MM.1S (cell line): ENCODE results near the gene DYNLT1.

Experiments used
- EZH2 ChIP-seq: fragments of 300-600 bp; sonication (generic); optimal IDR thresholded peaks from 2 replicates; pipeline ENCODE3; 2017; ENCODE audit warnings: low read depth, mild to moderate bottlenecking, antibody characterized with exemption, low read length, mixed read lengths
- EZH2phosphoT487 ChIP-seq: fragments of 300-600 bp; sonication (generic); IDR thresholded peaks from 2 replicates; pipeline ENCODE4 v1.6.1; 2018; ENCODE audit warnings: antibody characterized with exemption, low read length
- TF ChIP-seq, protein P1 (sequence below): fragments of 300-600 bp; sonication (generic); IDR thresholded peaks from 2 replicates; pipeline ENCODE4 v1.5.1; 2016; ENCODE audit warnings: antibody characterized with exemption, low read length, mixed read lengths

DNA sequence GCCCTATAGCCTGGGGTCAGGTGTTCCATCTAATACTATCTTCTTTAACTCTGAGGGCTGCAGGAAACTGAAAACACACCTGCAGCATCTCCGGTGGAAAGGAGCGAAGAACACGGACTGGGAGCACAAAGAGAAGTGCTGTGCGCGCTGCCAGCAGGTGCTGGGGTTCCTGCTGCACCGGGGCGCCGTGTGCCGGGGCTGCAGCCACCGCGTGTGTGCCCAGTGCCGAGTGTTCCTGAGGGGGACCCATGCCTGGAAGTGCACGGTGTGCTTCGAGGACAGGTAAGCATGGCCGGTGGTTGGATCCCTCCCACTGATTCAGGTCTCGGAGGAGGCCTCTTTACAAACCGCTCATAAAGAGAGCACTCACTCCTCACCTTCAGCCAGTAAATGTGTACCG, 20.8 kb upstream of the DYNLT1 start:
- TF ChIP-seq, protein P1, sequence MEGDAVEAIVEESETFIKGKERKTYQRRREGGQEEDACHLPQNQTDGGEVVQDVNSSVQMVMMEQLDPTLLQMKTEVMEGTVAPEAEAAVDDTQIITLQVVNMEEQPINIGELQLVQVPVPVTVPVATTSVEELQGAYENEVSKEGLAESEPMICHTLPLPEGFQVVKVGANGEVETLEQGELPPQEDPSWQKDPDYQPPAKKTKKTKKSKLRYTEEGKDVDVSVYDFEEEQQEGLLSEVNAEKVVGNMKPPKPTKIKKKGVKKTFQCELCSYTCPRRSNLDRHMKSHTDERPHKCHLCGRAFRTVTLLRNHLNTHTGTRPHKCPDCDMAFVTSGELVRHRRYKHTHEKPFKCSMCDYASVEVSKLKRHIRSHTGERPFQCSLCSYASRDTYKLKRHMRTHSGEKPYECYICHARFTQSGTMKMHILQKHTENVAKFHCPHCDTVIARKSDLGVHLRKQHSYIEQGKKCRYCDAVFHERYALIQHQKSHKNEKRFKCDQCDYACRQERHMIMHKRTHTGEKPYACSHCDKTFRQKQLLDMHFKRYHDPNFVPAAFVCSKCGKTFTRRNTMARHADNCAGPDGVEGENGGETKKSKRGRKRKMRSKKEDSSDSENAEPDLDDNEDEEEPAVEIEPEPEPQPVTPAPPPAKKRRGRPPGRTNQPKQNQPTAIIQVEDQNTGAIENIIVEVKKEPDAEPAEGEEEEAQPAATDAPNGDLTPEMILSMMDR, result no peak
- no peak for TF ChIP-seq EZH2phosphoT487
- no peak for TF ChIP-seq EZH2
